Prostate gland (tissue), 2 donors: ENCODE results near the gene GTF2IRD1. TPM values are rescaled to one million over a fixed set of nuclear protein-coding genes. Genes with fewer than 3 reads are reported as not detected.
"Not testable (repeated sequence)": the region's sequence is repeated elsewhere in the genome, so short reads cannot be mapped to it uniquely, and the experiment has no call there.

ENCODE experiments used
- DNase-seq: peaks from one replicate; pipeline ENCODE4 v3.0.0-alpha.2; 2019; ENCODE audit warnings: low spot score
- H3K27ac ChIP-seq, 2 donors: fragments of 200-600 bp; sonication (generic); 2 replicates each; pipeline ENCODE4 v1.5.1; 2017 to 2019
- H3K27me3 ChIP-seq: fragments of 200-600 bp; sonication (generic); replicated peaks from 2 replicates; pipeline ENCODE4 v1.5.1; 2019; ENCODE audit not compliant: insufficient read depth
- H3K36me3 ChIP-seq, 2 donors: fragments of 200-600 bp; sonication (generic); 1 replicate in 1 of 2; 2 replicates in 1 of 2; pipeline versions ENCODE4 v1.5.1 to v1.8.1; 2017 to 2019
- H3K4me1 ChIP-seq: fragments of 200-600 bp; sonication (generic); replicated peaks from 2 replicates; pipeline ENCODE4 v1.5.1; 2019
- H3K4me3 ChIP-seq, 2 donors: fragments of 200-600 bp; sonication (generic); 2 replicates each; pipeline ENCODE4 v1.5.1; 2017 to 2019
- H3K9me3 ChIP-seq: fragments of 200-600 bp; sonication (generic); 2 replicates; pipeline ENCODE4 v1.5.1; 2017
- CTCF ChIP-seq, 4 experiments: fragments of 200-600 bp in 2 of 4; fragments of 450-650 bp in 2 of 4; sonication (generic) in 2 of 4; IDR thresholded peaks; 1 replicate in 3 of 4; 2 replicates in 1 of 4; pipeline ENCODE4 v1.5.1; 2016 to 2019; ENCODE audit warnings: antibody characterized with exemption in 4 of 4, mild to moderate bottlenecking in 2 of 4, moderate library complexity in 2 of 4
- POLR2A ChIP-seq: fragments of 450-650 bp; IDR thresholded peaks from one replicate; pipeline ENCODE4 v1.6.1; 2016; ENCODE audit warnings: antibody characterized with exemption, mild to moderate bottlenecking
- POLR2AphosphoS5 ChIP-seq: sonication (generic); formaldehyde crosslinking; IDR thresholded peaks from one replicate; pipeline ENCODE4 v1.6.1; 2017; ENCODE audit warnings: antibody characterized with exemption
- WGBS: methylation state at CpG from one replicate; pipeline ENCODE4 v1.1.5; 2018; 5-methylcytosine and 5-hydroxymethylcytosine counted together
- intact Hi-C: fragments of 100-400 bp; cut with DNase I; formaldehyde crosslinking; loops from one replicate; pipeline ENCODE4 v1.14.2; 2022
- total RNA-seq, 2 donors: library from RNA; depleted of rRNA; stranded (reverse); fragments of >200 nt; gene quantifications; one replicate each; pipeline ENCODE4 v1.1.0, GENCODE V29; 2016

GTF2IRD1 gene
- total RNA-seq, 2 donors from 2014 or later: 24.0 to 36.6 TPM

GRCh38 chr7:74489997-74490945 lies 36.6 kb downstream of the GTF2IRD1 start:
- intact Hi-C loops: no loop called here
- no peak for TF ChIP-seq CTCF (IDR thresholded peaks at IDR 0.05)
- no peak for TF ChIP-seq POLR2AphosphoS5
- no peak overlapping the region for H3K27ac ChIP-seq

GRCh38 chr7:74491490-74491889 lies 37.8 kb downstream of the GTF2IRD1 start:
- H3K4me1 ChIP-seq, H3K36me3 ChIP-seq, H3K27ac ChIP-seq, H3K27me3 ChIP-seq, DNase-seq, H3K9me3 ChIP-seq, intact Hi-C loops, H3K4me3 ChIP-seq: not testable (repeated sequence)
- WGBS: 97% methylated on average over 2 of the region's 2 CpGs

More at GRCh38 chr7:74489997-74490945, 36.6 kb downstream of the GTF2IRD1 start:
- 76% methylated on average over 17 of the region's 19 CpGs for WGBS
- no peaks in the 10 kb centered on the region for H3K36me3 ChIP-seq
- H3K9me3 ChIP-seq: no peaks in the 10 kb centered on the region
- H3K4me3 ChIP-seq: no peak overlapping the region
- no peaks in the 10 kb centered on the region for H3K4me1 ChIP-seq
- DNase-seq: no peak
- no peaks in the 10 kb centered on the region for H3K27me3 ChIP-seq

- intact Hi-C loops: no loop called here
- WGBS: 97% methylated on average over 6 of the region's 6 CpGs
- no peak for TF ChIP-seq CTCF (IDR thresholded peaks at IDR 0.05)
- no peak for TF ChIP-seq POLR2AphosphoS5
- no peak for TF ChIP-seq POLR2A
- no peaks in the 10 kb centered on the region for H3K4me1 ChIP-seq
- H3K9me3 ChIP-seq: no peaks in the 10 kb centered on the region
- H3K4me3 ChIP-seq: no peak overlapping the region
- H3K27ac ChIP-seq: no peak overlapping the region
- no peak for DNase-seq
- H3K27me3 ChIP-seq: no peaks in the 10 kb centered on the region
- H3K36me3 ChIP-seq: no peaks in the 10 kb centered on the region
Measured at GRCh38 chr7:74493295-74493694, 39.6 kb downstream of the GTF2IRD1 start.

GRCh38 chr7:74494076-74494548 lies 40.4 kb downstream of the GTF2IRD1 start:
- 83% methylated on average over 13 of the region's 14 CpGs for WGBS
- no peak overlapping the region for H3K4me3 ChIP-seq
- H3K36me3 ChIP-seq: no peaks in the 10 kb centered on the region
- no peak for DNase-seq
- TF ChIP-seq POLR2AphosphoS5 (no peak), CTCF (IDR thresholded peaks at IDR 0.05) (no peak), POLR2A (no peak)
- intact Hi-C loops: no loop called here
- no peaks in the 10 kb centered on the region for H3K27me3 ChIP-seq
- H3K9me3 ChIP-seq: no peaks in the 10 kb centered on the region
- H3K27ac ChIP-seq: no peak overlapping the region
- no peaks in the 10 kb centered on the region for H3K4me1 ChIP-seq

DNA sequence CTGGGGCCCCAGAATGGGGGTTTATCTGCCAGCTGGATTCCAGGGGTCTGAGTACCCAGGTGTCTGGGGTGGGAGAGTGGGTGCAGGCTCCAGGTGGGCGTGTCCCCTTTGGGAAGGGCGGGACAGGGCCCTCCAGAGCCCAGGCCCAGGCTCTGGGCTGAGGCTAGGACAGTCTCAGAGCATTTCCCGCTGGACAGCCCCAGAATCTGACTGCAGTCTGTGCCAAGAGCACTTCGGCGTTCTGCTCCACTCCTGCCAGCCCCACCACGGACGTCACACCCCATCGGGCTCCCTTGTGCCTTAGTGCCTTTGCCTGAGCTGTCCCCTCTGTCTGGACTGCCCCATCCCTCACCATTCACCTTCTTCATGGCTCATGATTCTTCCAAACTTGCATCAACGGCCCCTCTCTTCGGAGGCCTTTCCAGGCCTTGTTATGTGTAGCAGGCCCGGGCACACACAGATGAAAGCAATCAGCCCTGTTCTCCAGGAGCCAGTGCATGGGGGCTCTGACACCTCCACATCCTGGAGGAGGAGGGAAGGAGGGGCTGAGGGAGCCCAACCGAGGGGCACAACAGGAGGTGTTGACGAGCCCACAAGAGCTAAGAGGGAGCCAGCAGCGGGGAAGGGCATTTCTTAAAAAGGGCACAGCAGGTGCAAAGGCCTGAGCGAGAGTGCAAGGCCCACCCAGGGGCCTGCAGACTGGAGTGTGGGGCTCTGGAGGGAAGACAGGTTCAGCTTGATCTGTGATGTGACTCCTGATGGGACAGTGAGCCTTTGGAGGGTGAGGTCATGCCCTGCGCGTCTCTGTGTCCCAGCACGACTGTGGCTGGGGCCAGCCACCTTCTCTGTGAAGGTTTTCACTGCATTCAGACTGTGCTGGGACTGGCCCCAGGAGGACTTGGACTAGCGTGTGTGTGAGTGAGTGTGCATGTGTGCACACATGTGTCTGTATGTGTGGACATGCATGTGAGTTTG lies 41.7 kb downstream of the GTF2IRD1 start:
- Histone ChIP-seq H3K4me3 (no peak overlapping the region), H3K9me3 (no peaks in the 10 kb centered on the region), H3K27ac (no peak overlapping the region), H3K36me3 (no peaks in the 10 kb centered on the region), H3K27me3 (no peaks in the 10 kb centered on the region), H3K4me1 (no peaks in the 10 kb centered on the region)
- DNase-seq: no peak
- TF ChIP-seq CTCF (IDR thresholded peaks at IDR 0.05): no peak
- TF ChIP-seq POLR2AphosphoS5: no peak
- WGBS: 67% methylated on average over 19 of the region's 19 CpGs
- intact Hi-C loops: no loop called here
